Liver (tissue), 9 donors: ENCODE measurements around the gene HDAC5. TPM values are rescaled to one million over a fixed set of nuclear protein-coding genes. Genes with fewer than 3 reads are reported as not detected.

Experiments used
- DNase-seq: peaks from one replicate; pipeline ENCODE4 v3.0.0-alpha.2; 2017; ENCODE audit warnings: low spot score
- H3K27ac ChIP-seq, 2 donors: one replicate each; pipeline ENCODE4 v1.7.0; 2013; ENCODE audit warnings: inconsistent platforms in 2 of 2, low read length in 2 of 2, control low read depth in 1 of 2, low read depth in 1 of 2, mild to moderate bottlenecking in 1 of 2
- H3K27me3 ChIP-seq, 4 donors: one replicate each; pipeline versions ENCODE4 v1.6.1 to v1.7.0; 2013; ENCODE audit warnings: low read length in 3 of 4, inconsistent platforms in 1 of 4, mild to moderate bottlenecking in 1 of 4, moderate library complexity in 1 of 4; ENCODE audit not compliant: control insufficient read depth in 4 of 4, insufficient read depth in 4 of 4
- H3K36me3 ChIP-seq, 4 donors: one replicate each; pipeline versions ENCODE4 v1.6.1 to v1.7.0; 2013; ENCODE audit warnings: low read length in 3 of 4, mild to moderate bottlenecking in 3 of 4, low read depth in 1 of 4, moderate library complexity in 1 of 4; ENCODE audit not compliant: control insufficient read depth in 4 of 4, insufficient read depth in 3 of 4
- H3K4me1 ChIP-seq, 4 donors: one replicate each; pipeline versions ENCODE4 v1.6.1 to v1.7.0; 2013; ENCODE audit warnings: low read length in 3 of 4, mild to moderate bottlenecking in 3 of 4, moderate library complexity in 1 of 4; ENCODE audit not compliant: control insufficient read depth in 4 of 4, insufficient read depth in 4 of 4
- H3K4me3 ChIP-seq, 3 donors: one replicate each; pipeline versions ENCODE4 v1.6.1 to v1.7.0; 2013; ENCODE audit warnings: low read length in 3 of 3, control low read depth in 1 of 3, low read depth in 1 of 3, mild to moderate bottlenecking in 1 of 3
- H3K9ac ChIP-seq, 2 donors: one replicate each; pipeline ENCODE4 v1.7.0; 2013; ENCODE audit warnings: low read length in 2 of 2, mild to moderate bottlenecking in 2 of 2, moderate library complexity in 2 of 2, control low read depth in 1 of 2, low read depth in 1 of 2
- H3K9me3 ChIP-seq, 4 donors: one replicate each; pipeline versions ENCODE4 v1.6.1 to v1.7.0; 2013; ENCODE audit warnings: low read length in 3 of 4; ENCODE audit not compliant: control insufficient read depth in 4 of 4
- EGR1 ChIP-seq, 2 donors: IDR thresholded peaks; 2 replicates each; pipeline ENCODE4 v1.6.1; 2016 to 2018; ENCODE audit warnings: antibody characterized with exemption in 2 of 2, low read depth in 2 of 2
- HNF4A ChIP-seq, 2 donors: conservative IDR thresholded peaks; 2 replicates each; pipeline ENCODE4 v1.6.1; 2016; ENCODE audit warnings: antibody characterized with exemption in 2 of 2, mild to moderate bottlenecking in 2 of 2
- HNF4G ChIP-seq: IDR thresholded peaks from 2 replicates; pipeline ENCODE4 v1.6.1; 2016; ENCODE audit warnings: antibody characterized with exemption
- JUND ChIP-seq, 2 donors: IDR thresholded peaks; 2 replicates each; pipeline ENCODE4 v1.6.1; 2016; ENCODE audit warnings: antibody characterized with exemption in 2 of 2
- NR2F2 ChIP-seq: IDR thresholded peaks from 2 replicates; pipeline ENCODE4 v1.6.1; 2016; ENCODE audit warnings: antibody characterized with exemption
- TAF1 ChIP-seq: conservative IDR thresholded peaks from 2 replicates; pipeline ENCODE4 v1.6.1; 2016; ENCODE audit warnings: antibody characterized with exemption, mild to moderate bottlenecking
- YY1 ChIP-seq: IDR thresholded peaks from 2 replicates; pipeline ENCODE4 v1.6.1; 2016; ENCODE audit warnings: antibody characterized with exemption, mild to moderate bottlenecking
- WGBS: extraction: QIAGEN DNeasy Blood & Tissue Kit; methylation state at CpG from one replicate; pipeline ENCODE4 v1.1.7; 2013; 5-methylcytosine and 5-hydroxymethylcytosine counted together
- polyA plus RNA-seq, 2 donors: library from polyadenylated mRNA; stranded (reverse) in 1 of 2; unstranded in 1 of 2; fragments of 200-250 nt in 1 of 2; fragments of >200 nt in 1 of 2; fragmentation: Nextera tagmentation in 1 of 2; extraction: Ambion mirVana in 1 of 2; gene quantifications; one replicate each; pipeline versions ENCODE4 v1.2.1 to v1.2.3, GENCODE V29; 2013 to 2015
- total RNA-seq, 2 donors: library from RNA; depleted of rRNA; stranded (reverse); fragments of >200 nt; gene quantifications; one replicate each; pipeline ENCODE4 v1.2.3, GENCODE V29; 2014
- TF ChIP-seq, protein P1 (sequence below): IDR thresholded peaks from 2 replicates; pipeline ENCODE4 v1.6.1; 2016; ENCODE audit warnings: antibody characterized with exemption
- TF ChIP-seq, protein P2 (sequence below): IDR thresholded peaks from 2 replicates; pipeline ENCODE4 v1.6.1; 2016; ENCODE audit warnings: antibody characterized with exemption
- TF ChIP-seq, protein P3 (sequence below): fragments of 150-350 bp; IDR thresholded peaks from 2 replicates; pipeline ENCODE4 v1.5.1; 2017; ENCODE audit warnings: improper control_type of control experiment, low read depth, low read length; ENCODE audit not compliant: missing input control
- TF ChIP-seq, protein P4 (sequence below): IDR thresholded peaks from 2 replicates; pipeline ENCODE4 v1.6.1; 2016; ENCODE audit warnings: antibody characterized with exemption
- donor health status: healthy.
- donor health status: healthy.
- donor health status: healthy.
- donor health status: healthy.
- donor health status: healthy.

Gene HDAC5
- total and polyA plus RNA-seq, 4 donors: 5.8 to 20.3 (median 14.4) TPM

DNA sequence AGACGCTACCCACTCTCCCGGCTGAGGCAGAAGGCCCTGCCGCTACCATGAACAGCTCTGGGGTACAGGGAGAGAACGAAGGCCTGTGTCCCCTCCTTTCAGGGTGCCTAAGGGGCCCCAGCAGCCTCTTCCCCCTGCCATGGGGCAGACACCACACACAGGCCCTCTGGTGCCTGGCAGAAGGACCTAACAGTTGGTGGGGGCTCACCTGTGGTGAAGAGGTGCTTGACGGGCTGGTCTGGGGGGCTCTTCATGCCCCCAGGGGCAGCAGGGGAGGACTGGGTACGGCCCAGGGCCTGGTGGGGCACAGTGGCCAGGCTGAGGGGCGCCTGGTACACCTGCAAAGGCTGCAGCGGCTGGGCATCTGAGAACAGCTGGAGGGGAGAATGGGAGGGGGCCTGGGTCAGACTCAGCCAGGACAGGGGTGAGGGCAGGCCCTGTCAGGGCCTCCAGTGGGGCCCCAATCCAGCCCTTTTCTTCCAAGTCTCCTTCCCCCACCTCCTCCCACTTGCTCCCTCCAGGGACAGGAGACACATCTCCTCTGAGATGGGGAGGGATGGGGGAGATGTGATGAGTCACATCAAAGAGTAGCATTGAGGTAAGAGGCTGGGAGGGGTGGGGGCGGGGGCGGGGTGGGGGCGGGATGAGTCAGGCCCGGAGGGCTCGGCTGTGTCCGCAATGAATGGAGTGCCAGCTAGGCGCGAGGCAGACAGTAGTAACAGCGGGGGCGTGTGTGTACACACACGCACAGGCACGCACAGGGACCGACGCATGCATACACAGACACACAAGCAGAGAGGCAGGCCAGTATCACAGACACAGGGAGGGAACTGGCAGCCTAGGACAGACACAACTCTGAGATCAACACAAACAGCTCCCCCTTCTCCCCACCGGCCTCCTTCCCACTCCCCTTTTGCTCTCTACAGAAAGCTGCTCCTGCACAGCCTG lies 36.8 kb downstream of the HDAC5 start:
- DNase-seq: no peak
- no peak overlapping the region for H3K27ac ChIP-seq

DNA sequence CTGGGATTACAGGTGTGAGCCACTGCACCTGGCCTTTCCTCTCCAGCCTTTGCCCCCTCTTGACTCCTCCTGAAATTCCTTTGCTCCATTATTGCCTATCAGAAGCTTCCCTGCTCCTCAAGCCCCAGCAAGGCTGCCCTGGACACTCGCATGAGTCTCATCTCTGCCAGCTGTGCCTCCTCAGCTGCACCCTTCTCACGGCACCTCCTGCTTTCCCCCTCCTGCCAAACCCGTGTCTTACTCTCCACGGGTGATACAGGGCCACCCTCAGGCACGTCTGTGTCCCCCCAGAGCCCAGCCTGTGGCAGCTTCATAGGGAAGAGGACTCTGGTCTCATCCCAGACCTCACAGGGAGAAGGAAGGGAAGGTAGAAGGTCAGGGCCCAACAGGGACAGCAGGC lies 37.5 kb downstream of the HDAC5 start:
- Histone ChIP-seq H3K9ac (no peak overlapping the region), H3K36me3 (peaks cover 2 to 31% (median 22%) of the 10 kb centered on the region in 4 donors), H3K4me1 (peaks cover 0 to 6% (median 0%) of the 10 kb centered on the region in 4 donors), H3K4me3 (no peak overlapping the region), H3K27ac (no peak overlapping the region), H3K9me3 (no peaks in the 10 kb centered on the region), H3K27me3 (no peaks in the 10 kb centered on the region)
- TF ChIP-seq, protein P1, sequence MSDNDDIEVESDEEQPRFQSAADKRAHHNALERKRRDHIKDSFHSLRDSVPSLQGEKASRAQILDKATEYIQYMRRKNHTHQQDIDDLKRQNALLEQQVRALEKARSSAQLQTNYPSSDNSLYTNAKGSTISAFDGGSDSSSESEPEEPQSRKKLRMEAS: no peak
- no peak for TF ChIP-seq YY1
- TF ChIP-seq, protein P2, sequence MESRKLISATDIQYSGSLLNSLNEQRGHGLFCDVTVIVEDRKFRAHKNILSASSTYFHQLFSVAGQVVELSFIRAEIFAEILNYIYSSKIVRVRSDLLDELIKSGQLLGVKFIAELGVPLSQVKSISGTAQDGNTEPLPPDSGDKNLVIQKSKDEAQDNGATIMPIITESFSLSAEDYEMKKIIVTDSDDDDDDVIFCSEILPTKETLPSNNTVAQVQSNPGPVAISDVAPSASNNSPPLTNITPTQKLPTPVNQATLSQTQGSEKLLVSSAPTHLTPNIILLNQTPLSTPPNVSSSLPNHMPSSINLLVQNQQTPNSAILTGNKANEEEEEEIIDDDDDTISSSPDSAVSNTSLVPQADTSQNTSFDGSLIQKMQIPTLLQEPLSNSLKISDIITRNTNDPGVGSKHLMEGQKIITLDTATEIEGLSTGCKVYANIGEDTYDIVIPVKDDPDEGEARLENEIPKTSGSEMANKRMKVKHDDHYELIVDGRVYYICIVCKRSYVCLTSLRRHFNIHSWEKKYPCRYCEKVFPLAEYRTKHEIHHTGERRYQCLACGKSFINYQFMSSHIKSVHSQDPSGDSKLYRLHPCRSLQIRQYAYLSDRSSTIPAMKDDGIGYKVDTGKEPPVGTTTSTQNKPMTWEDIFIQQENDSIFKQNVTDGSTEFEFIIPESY: no peak
- no peak for TF ChIP-seq TAF1
- no peak for TF ChIP-seq JUND (IDR thresholded peaks at IDR 0.05)
- TF ChIP-seq, protein P3, sequence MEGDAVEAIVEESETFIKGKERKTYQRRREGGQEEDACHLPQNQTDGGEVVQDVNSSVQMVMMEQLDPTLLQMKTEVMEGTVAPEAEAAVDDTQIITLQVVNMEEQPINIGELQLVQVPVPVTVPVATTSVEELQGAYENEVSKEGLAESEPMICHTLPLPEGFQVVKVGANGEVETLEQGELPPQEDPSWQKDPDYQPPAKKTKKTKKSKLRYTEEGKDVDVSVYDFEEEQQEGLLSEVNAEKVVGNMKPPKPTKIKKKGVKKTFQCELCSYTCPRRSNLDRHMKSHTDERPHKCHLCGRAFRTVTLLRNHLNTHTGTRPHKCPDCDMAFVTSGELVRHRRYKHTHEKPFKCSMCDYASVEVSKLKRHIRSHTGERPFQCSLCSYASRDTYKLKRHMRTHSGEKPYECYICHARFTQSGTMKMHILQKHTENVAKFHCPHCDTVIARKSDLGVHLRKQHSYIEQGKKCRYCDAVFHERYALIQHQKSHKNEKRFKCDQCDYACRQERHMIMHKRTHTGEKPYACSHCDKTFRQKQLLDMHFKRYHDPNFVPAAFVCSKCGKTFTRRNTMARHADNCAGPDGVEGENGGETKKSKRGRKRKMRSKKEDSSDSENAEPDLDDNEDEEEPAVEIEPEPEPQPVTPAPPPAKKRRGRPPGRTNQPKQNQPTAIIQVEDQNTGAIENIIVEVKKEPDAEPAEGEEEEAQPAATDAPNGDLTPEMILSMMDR: no peak
- TF ChIP-seq, protein P4, sequence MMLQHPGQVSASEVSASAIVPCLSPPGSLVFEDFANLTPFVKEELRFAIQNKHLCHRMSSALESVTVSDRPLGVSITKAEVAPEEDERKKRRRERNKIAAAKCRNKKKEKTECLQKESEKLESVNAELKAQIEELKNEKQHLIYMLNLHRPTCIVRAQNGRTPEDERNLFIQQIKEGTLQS: no peak
- 87% methylated on average over 5 of the region's 5 CpGs for WGBS
- no peak for DNase-seq

More for the DNA sequence above, 36.8 kb downstream of the HDAC5 start:
- peaks cover 0 to 6% (median 0%) of the 10 kb centered on the region in 4 donors for H3K4me1 ChIP-seq
- TF ChIP-seq HNF4A (conservative IDR thresholded peaks at IDR 0.05) (no peak), EGR1 (IDR thresholded peaks at IDR 0.05; ENCODE audit: low read depth in 2 of 2) (no peak), NR2F2 (no peak), HNF4G (no peak)
- TF ChIP-seq, protein P3: no peak
- no peaks in the 10 kb centered on the region for H3K27me3 ChIP-seq
- H3K9ac ChIP-seq: no peak overlapping the region
- WGBS: 67% methylated on average over 23 of the region's 23 CpGs
- H3K36me3 ChIP-seq: peaks cover 3 to 38% (median 25%) of the 10 kb centered on the region in 4 donors
- no peak overlapping the region for H3K4me3 ChIP-seq
- no peaks in the 10 kb centered on the region for H3K9me3 ChIP-seq
